Amniotic stem cell (primary cell): ENCODE results near the gene ADGRG3.
"Not testable (repeated sequence)": the region's sequence is repeated elsewhere in the genome, so short reads cannot be mapped to it uniquely, and the experiment has no call there.

ENCODE experiments used
- DNase-seq: peaks from one replicate; lab custom pipeline; 2025; lab: John Stamatoyannopoulos, UW

The ADGRG3 gene

DNA sequence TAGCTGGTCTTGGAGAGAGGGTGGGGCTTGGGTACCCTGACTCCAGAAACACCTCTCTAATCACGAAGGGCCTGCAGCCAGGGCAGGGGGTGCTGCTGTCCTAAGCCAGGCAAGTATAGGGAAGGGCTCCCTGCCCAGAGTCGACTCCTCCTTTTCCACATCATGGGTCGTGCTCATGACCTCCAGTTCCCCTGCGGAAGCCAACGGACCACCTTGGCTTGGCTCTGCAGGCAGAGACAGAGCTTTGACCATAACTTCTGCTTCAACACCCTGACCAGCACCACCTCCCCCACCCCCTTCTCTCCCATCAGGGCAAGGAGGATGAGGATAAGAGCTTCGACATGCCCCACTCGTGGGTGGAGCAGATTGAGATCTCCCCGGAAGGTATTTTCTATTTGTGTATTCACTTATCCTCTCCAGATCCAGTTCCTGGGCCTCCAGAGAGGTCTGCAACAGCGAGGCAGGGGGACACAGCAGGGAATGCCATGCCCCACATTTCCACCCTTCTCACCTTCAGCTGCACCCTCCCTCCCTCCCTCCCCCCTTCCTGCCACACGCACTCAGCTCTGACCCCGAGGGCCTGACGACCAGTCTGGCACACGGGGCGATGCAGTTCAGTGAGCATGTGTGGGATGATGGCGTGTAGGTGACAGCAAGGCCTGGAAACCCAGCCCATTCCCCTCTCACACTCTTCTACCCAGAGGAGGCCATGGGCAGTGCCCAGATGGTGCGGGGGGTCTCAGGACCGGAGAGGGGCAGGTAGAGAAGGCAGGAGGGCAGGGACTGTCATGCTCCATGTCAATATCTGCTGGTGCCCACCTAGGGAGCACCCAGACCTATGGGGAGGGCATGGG, 53.5 kb downstream of the ADGRG3 start:
- no peak for DNase-seq

DNA sequence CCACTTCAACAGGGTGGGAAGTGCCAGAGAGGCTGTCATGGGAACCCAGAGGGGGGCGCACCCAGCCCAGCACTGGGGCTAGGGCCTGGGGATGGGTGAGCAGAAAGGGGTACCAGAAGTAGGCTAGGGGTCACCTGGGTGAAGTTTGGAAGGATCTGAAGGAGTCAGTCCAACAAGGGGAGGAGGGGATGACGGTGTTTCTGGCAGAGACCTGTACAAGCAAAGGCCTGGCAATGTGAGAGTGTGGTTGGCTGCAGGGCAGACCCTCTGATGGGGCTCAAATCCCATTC, 54.0 kb downstream of the ADGRG3 start:
- DNase-seq = no peak

GRCh38 chr16:57722651-57723050, 54.5 kb downstream of the ADGRG3 start:
- DNase-seq = no peak

GRCh38 chr16:57723170-57723569, 55.1 kb downstream of the ADGRG3 start:
- no peak for DNase-seq

DNA sequence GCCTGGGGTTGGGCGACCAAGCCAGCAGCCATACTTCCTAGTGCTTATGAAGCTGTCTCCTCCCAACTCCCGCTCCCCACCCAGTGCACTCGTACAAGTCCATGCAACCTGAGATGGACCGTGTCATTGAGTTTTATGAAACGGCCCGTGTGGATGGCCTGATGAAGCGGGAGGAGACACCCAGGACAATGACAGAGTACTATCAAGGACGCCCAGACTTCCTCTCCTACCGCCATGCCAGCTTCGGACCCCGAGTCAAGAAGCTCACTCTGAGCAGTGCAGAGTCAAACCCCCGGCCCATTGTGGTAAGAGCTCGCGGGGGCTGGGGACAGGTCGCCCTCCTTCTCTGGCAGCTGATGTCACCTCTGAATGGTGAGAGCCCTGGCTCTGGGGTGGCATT, 56.4 kb downstream of the ADGRG3 start:
- DNase-seq = no peak

DNA sequence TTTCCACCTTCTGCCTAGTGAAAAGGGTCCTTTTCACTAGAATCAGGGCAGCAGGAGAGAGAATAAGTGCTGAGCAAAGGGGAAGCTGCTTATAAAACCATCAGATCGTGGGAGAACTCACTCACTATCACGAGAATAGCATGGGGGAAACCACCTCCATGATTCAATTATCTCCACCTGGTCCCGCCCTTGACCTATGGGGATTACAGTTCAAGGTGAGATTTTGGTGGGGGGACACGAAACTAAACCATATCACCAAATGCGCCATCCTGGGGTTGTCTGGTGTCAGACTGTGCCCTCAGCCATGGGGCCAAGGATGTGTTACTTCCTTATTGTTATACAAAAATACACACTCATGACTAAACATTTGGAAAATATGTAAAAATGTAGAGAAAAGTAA, 57.0 kb downstream of the ADGRG3 start:
- no peak for DNase-seq

DNA sequence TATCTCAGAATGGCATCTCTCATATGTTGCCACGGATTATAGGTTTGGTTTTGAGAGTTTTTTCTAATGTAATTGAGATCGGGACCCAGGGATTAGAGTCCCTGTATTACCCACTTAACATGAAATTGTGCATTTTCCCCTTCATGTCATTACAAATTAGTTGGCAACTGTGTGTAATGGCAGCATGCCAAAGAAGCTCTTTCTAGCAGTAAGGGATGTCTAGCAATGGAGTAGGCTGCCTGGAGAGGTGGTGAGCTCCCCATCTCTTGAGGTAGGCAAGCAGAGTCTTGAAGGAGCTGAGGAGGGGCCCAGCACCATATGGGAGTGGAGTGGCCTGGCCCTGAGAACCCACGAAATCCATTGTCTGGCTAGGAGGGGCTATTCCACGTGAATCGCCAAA, 57.4 kb downstream of the ADGRG3 start:
- no peak for DNase-seq

GRCh38 chr16:57725976-57726375, 57.9 kb downstream of the ADGRG3 start:
- no peak for DNase-seq

GRCh38 chr16:57726433-57726947, 58.4 kb downstream of the ADGRG3 start:
- DNase-seq = no peak

- DNase-seq = no peak
Measured at GRCh38 chr16:57727610-57728009, 59.5 kb downstream of the ADGRG3 start.

DNA sequence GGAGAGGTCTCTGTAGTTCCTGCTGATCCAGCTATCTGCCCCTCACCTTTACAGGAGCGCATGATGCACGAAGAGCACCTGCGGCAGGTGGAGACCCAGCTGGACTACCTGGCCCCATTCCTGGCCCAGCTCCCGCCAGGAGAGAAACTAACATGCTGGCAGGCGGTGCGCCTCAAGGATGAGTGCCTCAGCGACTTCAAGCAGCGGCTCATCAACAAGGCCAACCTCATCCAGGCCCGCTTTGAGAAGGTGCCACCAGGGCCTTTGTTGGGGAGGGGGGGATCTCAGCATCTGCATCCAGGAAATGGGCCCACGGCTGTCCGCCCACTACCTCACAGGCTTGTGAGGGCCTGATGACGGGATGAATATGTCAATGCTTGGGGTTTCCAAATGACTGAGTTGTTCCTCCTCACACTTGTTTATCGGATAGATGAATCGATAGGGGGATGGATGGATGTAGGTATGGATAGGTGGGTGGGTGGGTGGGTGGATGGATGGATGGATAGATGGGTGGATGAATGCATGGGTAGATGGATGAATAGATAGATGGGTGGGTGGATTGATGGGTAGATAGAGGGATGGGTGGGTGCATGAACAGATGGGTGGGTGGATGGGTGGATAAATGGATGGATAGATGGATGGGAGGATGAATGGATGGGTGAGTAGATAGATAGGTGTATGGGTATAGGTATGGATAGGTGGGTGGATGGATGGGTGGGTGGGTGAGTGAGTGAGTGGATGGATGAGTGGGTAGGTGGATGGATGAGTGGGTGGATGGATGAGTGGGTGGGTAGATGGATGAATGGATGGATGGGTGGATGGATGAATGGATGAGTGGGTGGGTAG, 60.5 kb downstream of the ADGRG3 start:
- DNase-seq = no peak

DNA sequence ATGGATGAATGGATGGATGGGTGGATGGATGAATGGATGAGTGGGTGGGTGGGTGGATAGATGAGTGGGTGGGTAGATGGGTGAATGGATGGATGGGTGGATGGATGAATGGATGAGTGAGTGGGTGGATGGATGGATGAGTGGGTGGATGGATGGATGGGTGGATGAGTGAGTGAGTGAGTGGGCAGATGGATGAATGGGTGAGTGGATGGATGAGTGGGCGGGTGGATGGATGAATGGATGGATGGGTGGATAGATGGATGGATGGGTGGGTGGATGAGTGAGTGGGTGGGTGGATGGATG, 61.0 kb downstream of the ADGRG3 start:
- DNase-seq = no peak

- DNase-seq = not testable (repeated sequence)
Measured at GRCh38 chr16:57729852-57730251, 61.7 kb downstream of the ADGRG3 start.

DNA sequence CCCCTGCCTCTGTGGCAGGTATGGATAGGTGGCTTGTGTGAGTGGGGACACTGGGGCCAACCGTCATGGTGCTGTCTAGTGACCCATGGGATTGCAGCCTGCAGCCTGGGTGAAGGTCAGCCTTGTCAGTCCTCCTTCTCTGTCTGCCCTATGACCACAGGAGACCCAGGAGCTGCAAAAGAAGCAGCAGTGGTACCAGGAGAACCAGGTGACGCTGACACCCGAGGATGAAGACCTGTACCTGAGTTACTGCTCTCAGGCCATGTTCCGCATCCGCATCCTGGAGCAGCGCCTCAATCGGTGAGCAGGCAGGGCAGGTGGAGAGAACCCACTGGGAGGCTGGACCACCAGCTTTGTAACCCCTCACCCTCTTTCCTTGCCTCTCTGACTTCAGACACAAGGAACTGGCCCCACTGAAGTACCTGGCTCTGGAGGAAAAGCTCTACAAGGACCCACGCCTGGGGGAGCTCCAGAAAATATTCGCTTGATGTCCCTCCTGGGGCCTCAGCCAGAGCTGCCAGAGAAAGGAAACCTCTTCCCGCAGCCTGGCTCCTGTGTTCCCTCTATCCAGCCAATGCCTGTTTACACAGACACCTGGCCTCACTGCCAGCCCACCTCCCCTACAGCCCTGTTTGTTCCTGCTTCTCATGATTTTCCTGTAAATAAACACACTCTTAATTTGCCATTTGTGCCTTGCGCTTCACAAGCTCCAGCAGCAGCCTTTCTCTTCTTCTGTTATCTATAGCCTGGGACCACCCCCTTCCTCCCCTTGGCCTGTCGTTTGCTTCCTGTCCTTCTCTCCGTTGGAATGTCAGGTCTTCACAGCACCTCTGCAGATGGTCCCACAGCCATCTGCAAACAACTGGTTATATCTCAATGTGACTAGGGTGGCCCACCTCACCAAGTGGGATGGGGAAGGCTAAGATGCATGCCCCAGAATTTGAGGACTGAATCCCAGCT, 62.9 kb downstream of the ADGRG3 start:
- DNase-seq = no peak

DNA sequence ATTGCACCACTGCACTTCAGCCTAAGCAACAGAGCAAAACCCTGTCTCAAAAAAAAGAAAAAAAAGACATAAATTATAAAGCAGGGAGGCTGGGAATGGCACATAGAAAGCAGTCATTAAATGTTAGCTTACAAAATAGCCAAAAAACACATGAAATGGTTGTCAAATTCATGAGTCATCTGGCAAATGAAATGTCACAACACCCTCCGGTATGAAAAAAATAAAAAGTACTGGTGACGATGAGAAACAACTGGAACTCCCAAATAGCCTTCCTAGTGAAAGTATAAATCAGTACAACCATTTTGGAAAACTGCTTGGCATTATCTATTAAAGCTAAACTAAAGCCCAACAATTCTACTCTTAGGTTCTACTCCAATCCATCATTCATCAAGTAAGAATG, 63.9 kb downstream of the ADGRG3 start:
- no peak for DNase-seq

- DNase-seq = no peak
Measured at GRCh38 chr16:57732714-57733113, 64.6 kb downstream of the ADGRG3 start.

DNA sequence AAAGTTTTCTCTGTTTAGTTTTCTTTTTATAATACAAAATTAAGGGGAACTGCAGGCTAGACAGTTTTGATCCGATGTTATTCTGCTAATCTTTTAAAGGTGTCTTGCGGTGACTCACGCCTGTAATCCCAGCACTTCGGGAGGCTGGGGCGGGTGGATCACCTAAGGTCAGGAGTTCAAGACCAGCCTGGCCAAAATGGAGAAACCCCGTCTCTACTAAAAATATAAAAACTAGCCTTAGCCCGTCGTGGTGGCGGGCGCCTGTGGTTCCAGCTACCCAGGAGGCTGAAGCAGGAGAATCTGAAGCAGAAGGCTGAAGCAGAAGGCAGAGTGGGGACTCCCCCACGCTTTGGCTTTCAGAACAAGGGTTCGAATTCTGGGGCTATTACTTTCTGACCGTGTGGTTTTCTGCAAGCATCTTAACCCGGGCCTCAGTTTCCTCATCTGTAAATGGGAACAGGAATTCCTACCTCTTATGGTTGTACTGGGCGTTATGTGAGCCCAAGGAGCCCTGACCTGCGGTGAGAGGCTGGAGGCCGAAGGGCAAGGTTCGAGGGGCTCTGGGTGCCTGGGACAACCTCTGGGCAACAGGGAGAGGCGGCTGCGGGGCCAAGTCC, 66.3 kb downstream of the ADGRG3 start:
- no peak for DNase-seq

DNA sequence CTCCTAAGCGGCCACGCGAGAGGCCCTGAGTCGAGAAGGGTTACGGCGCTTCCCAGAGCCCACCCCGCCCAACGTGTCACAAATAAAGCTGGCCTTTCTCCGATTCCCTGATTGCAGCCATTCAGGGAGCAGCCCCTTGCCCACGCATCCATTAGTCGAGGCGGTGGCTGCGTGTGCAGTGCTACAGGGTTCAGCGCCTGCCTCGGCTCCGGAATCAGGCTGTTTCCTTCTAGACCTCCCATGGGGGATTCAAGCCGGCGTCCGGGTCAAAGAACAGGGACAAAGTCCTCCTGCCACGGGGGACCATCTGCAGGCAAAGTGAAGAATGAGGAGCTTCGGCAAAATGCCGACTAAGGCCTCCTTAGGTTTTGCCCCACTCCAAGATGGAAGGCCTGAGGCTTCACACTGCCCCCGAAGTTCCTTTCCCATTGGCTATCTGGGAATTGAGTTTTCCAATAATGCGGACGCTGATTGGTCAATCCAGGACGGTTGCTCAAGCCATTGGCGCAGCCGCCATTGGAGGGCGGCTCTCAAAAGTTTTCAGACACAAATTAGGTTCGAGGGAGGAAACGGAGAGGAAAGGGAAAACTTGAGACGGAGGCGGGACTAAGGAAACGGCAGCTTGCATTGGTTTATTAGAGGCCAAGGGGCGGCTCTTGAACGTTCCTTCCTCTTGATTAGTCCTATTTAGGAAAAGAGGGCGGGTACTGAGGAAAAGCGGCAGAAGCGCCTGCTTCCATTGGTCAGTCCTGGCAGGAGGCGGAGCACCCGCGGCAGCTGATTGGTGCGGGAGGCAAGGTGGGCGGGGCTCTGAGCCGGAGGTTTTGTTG, 67.0 kb downstream of the ADGRG3 start:
- peak; percentile 100 for DNase-seq

DNA sequence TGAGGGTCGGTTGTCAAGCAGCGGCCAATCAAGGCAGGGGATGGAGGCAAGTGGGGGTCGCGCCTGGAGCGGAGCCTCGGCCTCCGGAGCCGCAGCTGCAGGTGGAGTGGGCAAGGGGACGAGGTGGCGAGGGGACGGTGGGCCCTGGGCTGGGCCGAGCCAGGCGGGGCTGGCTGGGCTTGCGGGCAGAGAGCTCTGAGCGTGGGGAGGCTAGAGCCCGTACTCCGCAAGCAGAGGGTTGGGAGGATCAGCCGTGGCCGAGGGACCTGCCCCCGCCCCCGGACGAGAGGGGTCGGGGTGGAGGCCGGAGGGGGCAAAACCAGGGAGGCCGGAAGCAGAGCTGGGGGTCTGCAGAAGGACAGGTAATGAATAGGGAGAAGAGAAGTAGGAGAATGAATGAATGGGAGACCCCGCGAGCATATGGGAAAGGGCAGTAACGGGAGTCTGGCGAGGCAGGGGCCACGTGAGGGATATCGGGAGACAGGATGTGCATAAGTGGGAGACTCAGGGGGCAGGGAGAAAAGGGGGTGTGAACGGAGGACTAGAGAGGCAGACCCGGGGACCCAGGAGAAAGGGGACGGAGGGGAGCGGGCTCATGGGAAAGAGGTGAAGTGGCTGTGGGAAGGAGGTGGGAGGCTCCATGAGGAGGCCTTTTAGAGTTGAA, 67.8 kb downstream of the ADGRG3 start, which contains the start of gene KATNB1:
TSS of gene KATNB1 (plus strand) at position 16 of the 664 bp plus-strand sequence. CDS start 1,474 bp downstream, outside the sequence.
- DNase-seq = no peak
